Fibroblast of the conjunctiva (primary cell): ENCODE measurements around the gene PPP2R3B.
"Not testable (repeated sequence)": the region's sequence is repeated elsewhere in the genome, so short reads cannot be mapped to it uniquely, and the experiment has no call there.

ENCODE experiments used
- DNase-seq: peaks from one replicate; pipeline ENCODE4 v3.0.0-alpha.2; 2010; ENCODE audit warnings: low read depth

Gene PPP2R3B

GRCh38 chrX:337331-337831, 49.3 kb downstream of the PPP2R3B start:
- DNase-seq = no peak

GRCh38 chrX:336227-336626, 50.5 kb downstream of the PPP2R3B start:
- no peak for DNase-seq

GRCh38 chrX:335758-336155, 51.0 kb downstream of the PPP2R3B start:
- no peak for DNase-seq

GRCh38 chrX:334971-335757, 51.5 kb downstream of the PPP2R3B start:
- no peak for DNase-seq

GRCh38 chrX:334331-334891, 52.3 kb downstream of the PPP2R3B start:
- DNase-seq = no peak

GRCh38 chrX:333611-334311, 52.9 kb downstream of the PPP2R3B start:
- DNase-seq = no peak

GRCh38 chrX:332916-333610, 53.6 kb downstream of the PPP2R3B start:
- no peak for DNase-seq

- DNase-seq = no peak
Observed at GRCh38 chrX:332496-332860, 54.2 kb downstream of the PPP2R3B start.

- no peak for DNase-seq
Observed at GRCh38 chrX:331825-332495, 54.7 kb downstream of the PPP2R3B start.

GRCh38 chrX:331151-331824, 55.4 kb downstream of the PPP2R3B start:
- DNase-seq = no peak

- no peak for DNase-seq
Observed at GRCh38 chrX:330726-331150, 56.0 kb downstream of the PPP2R3B start.

- DNase-seq = not testable (repeated sequence)
Observed at GRCh38 chrX:330141-330725, 56.5 kb downstream of the PPP2R3B start.

GRCh38 chrX:329291-329910, 57.3 kb downstream of the PPP2R3B start:
- no peak for DNase-seq

GRCh38 chrX:327660-328126, 59.0 kb downstream of the PPP2R3B start:
- no peak for DNase-seq

GRCh38 chrX:324664-325063, 62.0 kb downstream of the PPP2R3B start:
- not testable (repeated sequence) for DNase-seq

- DNase-seq = no peak
Observed at GRCh38 chrX:323721-324628, 62.7 kb downstream of the PPP2R3B start.

- no peak for DNase-seq
Observed at GRCh38 chrX:320126-320783, 66.5 kb downstream of the PPP2R3B start.

GRCh38 chrX:319579-320125, 67.1 kb downstream of the PPP2R3B start:
- no peak for DNase-seq
